A673 (cell line): ENCODE measurements around the gene CORO7. TPM values are rescaled to one million over a fixed set of nuclear protein-coding genes. Genes with fewer than 3 reads are reported as not detected.
"Not testable (repeated sequence)": the region's sequence is repeated elsewhere in the genome, so short reads cannot be mapped to it uniquely, and the experiment has no call there.

Experiments used
- BruUV-seq: library from RNA; stranded (reverse); fragments of 400-500 nt; replicated peaks from 2 replicates; lab custom pipeline; 2021; lab: Mats Ljungman, UMichigan
- CTCF ChIA-PET: fragments of 300-600 bp; sonication (Branson Sonifier 250); formaldehyde crosslinking; loops from one replicate; lab custom pipeline; 2022; ENCODE audit warnings: antibody characterized with exemption; lab: Charles Lee
- POLR2A ChIA-PET: fragments of 300-600 bp; sonication (Branson Sonifier 250); formaldehyde crosslinking; loops from one replicate; lab custom pipeline; 2022; ENCODE audit warnings: antibody characterized with exemption; ENCODE audit not compliant: low non-redundant PET; lab: Charles Lee
- DNase-seq: peaks from one replicate; pipeline ENCODE4 v3.0.0-alpha.2; 2015; ENCODE audit warnings: low spot score
- H3K27ac ChIP-seq: fragments of 200-600 bp; sonication (generic); 2 replicates; pipeline ENCODE4 v1.5.1; 2016; ENCODE audit warnings: mixed run types, low read depth, mild to moderate bottlenecking, mixed read lengths, antibody characterized with exemption, low read length; ENCODE audit not compliant: poor library complexity, severe bottlenecking
- H3K27me3 ChIP-seq: fragments of 200-600 bp; sonication (generic); replicated peaks from 2 replicates; pipeline ENCODE4 v1.6.1; 2017; ENCODE audit warnings: mixed run types, low read depth, mild to moderate bottlenecking, mixed read lengths, antibody characterized with exemption, low read length; ENCODE audit not compliant: insufficient read depth, poor library complexity
- H3K36me3 ChIP-seq: fragments of 200-600 bp; sonication (generic); 2 replicates; pipeline ENCODE4 v1.6.1; 2016; ENCODE audit warnings: mixed run types, mild to moderate bottlenecking, mixed read lengths, antibody characterized with exemption, low read length; ENCODE audit not compliant: insufficient read depth, poor library complexity, severe bottlenecking
- H3K4me1 ChIP-seq: fragments of 200-600 bp; sonication (generic); 2 replicates; pipeline ENCODE4 v1.6.1; 2017; ENCODE audit warnings: mixed run types, mild to moderate bottlenecking, mixed read lengths, antibody characterized with exemption, low read length; ENCODE audit not compliant: insufficient read depth, poor library complexity, severe bottlenecking
- H3K4me3 ChIP-seq: fragments of 200-600 bp; sonication (generic); 2 replicates; pipeline ENCODE4 v1.5.1; 2016; ENCODE audit warnings: low read depth, mixed run types, mild to moderate bottlenecking, mixed read lengths, low read length; ENCODE audit not compliant: poor library complexity, severe bottlenecking
- H3K9me3 ChIP-seq: fragments of 200-600 bp; sonication (generic); 2 replicates; pipeline ENCODE4 v1.6.1; 2016; ENCODE audit warnings: mixed run types, low read depth, mild to moderate bottlenecking, mixed read lengths, antibody characterized with exemption, low read length; ENCODE audit not compliant: poor library complexity, severe bottlenecking
- EZH2 ChIP-seq: fragments of 200-600 bp; sonication (generic); IDR thresholded peaks from 2 replicates; pipeline ENCODE4 v1.6.1; 2017; ENCODE audit warnings: borderline replicate concordance, low read depth, mild to moderate bottlenecking, mixed read lengths, antibody characterized with exemption, low read length; ENCODE audit not compliant: poor library complexity, severe bottlenecking
- intact Hi-C: fragments of 100-400 bp; cut with micrococcal nuclease; formaldehyde crosslinking; loops from one replicate; pipeline ENCODE4 v1.10.0; 2022; ENCODE audit not compliant: unreplicated experiment
- total RNA-seq: library from RNA; stranded (reverse); gene quantifications from 2 replicates; pipeline ENCODE4 v1.2.3, GENCODE V29; 2021
- TF ChIP-seq, protein P1 (sequence below): fragments of 300-800, 200-600 bp; sonication (generic); conservative IDR thresholded peaks from 2 replicates; pipeline ENCODE4 v1.5.1; 2017; ENCODE audit warnings: low read depth, mild to moderate bottlenecking, antibody characterized with exemption, low read length, moderate library complexity, mixed read lengths

The CORO7 gene
- total RNA-seq, 1 experiment from 2014 or later = 24.4 TPM

DNA sequence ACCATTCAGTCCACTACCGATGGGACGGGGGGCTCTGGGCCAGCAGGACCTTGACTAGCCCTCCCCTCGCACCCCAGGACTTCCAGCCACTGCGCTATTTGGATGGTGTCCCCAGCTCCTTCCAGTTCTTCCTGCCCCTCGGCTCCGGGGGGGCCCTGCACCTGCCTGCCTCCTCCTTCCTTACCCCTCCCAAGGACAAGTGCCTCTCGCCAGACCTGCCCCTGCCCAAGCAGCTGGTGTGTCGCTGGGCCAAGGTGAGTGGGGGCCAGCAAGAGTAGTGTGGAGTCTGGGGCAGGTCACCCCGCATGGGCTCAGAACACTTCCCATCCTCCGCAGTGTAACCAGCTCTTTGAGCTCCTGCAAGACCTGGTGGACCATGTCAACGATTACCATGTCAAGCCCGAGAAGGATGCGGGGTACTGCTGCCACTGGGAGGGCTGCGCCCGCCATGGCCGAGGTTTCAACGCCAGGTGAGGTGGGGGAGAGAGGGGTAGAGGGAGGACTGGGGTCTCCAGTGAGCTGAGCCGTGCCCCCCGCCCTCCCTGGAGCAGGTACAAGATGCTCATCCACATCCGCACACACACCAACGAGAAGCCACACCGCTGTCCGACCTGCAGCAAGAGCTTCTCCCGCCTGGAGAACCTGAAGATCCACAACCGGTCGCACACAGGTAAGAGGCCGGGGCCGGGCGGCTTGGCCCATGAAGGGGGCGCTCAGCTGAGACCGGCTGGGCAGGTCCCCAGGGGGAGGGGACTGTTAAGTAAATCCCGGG, 81.5 kb downstream of the CORO7 start:
- POLR2A ChIA-PET = no interaction called here
- DNase-seq = no peak
- H3K4me3 ChIP-seq = no peak overlapping the region
- H3K27me3 ChIP-seq = no peaks in the 10 kb centered on the region
- intact Hi-C loops = loop anchor here (10.0 kb wide), 1 partner anchor 140 kb away; no protein-coding TSS in a partner anchor
- no TSS peak for BruUV-seq
- peaks cover 20% of the 10 kb centered on the region for H3K36me3 ChIP-seq
- TF ChIP-seq, protein P1, sequence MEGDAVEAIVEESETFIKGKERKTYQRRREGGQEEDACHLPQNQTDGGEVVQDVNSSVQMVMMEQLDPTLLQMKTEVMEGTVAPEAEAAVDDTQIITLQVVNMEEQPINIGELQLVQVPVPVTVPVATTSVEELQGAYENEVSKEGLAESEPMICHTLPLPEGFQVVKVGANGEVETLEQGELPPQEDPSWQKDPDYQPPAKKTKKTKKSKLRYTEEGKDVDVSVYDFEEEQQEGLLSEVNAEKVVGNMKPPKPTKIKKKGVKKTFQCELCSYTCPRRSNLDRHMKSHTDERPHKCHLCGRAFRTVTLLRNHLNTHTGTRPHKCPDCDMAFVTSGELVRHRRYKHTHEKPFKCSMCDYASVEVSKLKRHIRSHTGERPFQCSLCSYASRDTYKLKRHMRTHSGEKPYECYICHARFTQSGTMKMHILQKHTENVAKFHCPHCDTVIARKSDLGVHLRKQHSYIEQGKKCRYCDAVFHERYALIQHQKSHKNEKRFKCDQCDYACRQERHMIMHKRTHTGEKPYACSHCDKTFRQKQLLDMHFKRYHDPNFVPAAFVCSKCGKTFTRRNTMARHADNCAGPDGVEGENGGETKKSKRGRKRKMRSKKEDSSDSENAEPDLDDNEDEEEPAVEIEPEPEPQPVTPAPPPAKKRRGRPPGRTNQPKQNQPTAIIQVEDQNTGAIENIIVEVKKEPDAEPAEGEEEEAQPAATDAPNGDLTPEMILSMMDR = no peak
- no peak for TF ChIP-seq EZH2
- H3K4me1 ChIP-seq = peaks cover 11% of the 10 kb centered on the region
- CTCF ChIA-PET = interaction anchor here (0.5 kb wide), 1 partner anchor 68 kb away, joined by 3 read pairs; no protein-coding TSS in a partner anchor
- H3K27ac ChIP-seq = no peak overlapping the region
- no peaks in the 10 kb centered on the region for H3K9me3 ChIP-seq

DNA sequence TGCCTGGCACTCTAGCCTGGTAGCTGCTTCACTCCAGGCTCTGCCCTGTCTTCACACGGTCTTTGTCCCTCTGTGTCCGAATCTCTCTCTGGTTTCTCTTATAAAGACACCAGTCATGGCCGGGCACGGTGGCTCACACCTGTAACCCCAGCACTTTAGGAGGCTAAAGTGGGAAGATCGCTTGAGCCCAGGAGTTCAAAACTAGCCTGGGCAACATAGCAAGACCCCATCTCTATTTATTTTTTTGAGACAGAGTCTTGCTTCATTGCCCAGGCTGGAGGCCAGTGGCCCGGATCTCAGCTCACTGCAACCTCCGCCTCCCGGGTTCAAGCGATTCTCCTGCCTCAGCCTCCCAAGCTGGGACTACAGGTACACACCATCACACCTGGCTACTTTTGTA, 82.7 kb downstream of the CORO7 start:
- DNase-seq, H3K27me3 ChIP-seq, BruUV-seq, H3K36me3 ChIP-seq, H3K9me3 ChIP-seq, H3K4me3 ChIP-seq, H3K27ac ChIP-seq, H3K4me1 ChIP-seq, POLR2A ChIA-PET: not testable (repeated sequence)
- CTCF ChIA-PET = interaction anchor here (0.6 kb wide), 1 partner anchor 46 kb away, joined by 7 read pairs; no protein-coding TSS in a partner anchor
- intact Hi-C loops = loop anchor here (10.0 kb wide), 1 partner anchor 139 kb away; no protein-coding TSS in a partner anchor

- no TSS peak for BruUV-seq
- ChIA-PET CTCF (interaction anchor here (0.6 kb wide), 1 partner anchor 47 kb away, joined by 7 read pairs; no protein-coding TSS in a partner anchor), POLR2A (no interaction called here)
Observed at GRCh38 chr16:4333308-4333638, 83.1 kb downstream of the CORO7 start.

More at GRCh38 chr16:4333308-4333638, 83.1 kb downstream of the CORO7 start:
- no peak overlapping the region for H3K4me3 ChIP-seq
- no peak overlapping the region for H3K27ac ChIP-seq
- H3K9me3 ChIP-seq = no peaks in the 10 kb centered on the region
- H3K36me3 ChIP-seq = peaks cover 5% of the 10 kb centered on the region
- no peaks in the 10 kb centered on the region for H3K27me3 ChIP-seq
- no peak for DNase-seq
- intact Hi-C loops = loop anchor here (10.0 kb wide), 1 partner anchor 138 kb away; no protein-coding TSS in a partner anchor
- TF ChIP-seq, protein P1 = no peak
- no peak for TF ChIP-seq EZH2
- H3K4me1 ChIP-seq = peaks cover 6% of the 10 kb centered on the region
